ENCODE data around the gene ELANE.

The ELANE gene

DNA sequence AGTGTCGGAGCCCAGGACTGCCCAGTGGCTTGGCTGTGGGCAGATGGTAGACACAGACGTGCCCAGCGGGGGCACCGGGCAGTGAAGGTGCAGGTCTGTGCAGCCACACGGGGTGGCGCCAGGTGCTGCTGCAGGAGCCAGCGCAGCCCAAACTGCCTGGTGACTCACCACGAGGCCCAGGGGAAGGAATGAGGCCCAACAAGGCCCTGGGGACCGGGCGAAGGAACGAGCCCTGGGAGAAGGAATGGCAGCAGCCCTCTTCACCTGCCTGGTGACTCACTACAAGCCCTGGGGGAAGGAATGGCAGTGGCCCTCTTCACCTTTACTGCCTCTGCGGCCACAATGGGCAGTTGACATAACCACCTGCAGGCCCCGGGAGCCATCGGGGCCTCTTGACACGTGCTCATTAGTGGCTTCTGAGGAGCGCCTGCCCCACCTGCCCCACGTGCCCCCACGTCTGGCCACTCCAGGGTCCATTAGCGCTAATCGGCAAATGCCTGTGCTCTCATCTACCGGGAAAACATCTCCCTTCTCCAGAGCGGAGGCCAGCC is 31.6 kb downstream of the ELANE start:
- H3K27me3 ChIP-seq (ENCODE audit: insufficient read depth, poor library complexity, severe bottlenecking) = no peaks in the 10 kb centered on the region
- no peak overlapping the region for H3K4me3 ChIP-seq (replicated peaks; ENCODE audit: insufficient read depth, low read length)
- no peak overlapping the region for H3K27ac ChIP-seq (replicated peaks)
- no peak for DNase-seq (ENCODE audit: low read depth in 1 of 2, low spot score in 1 of 2)
- no peak for TF ChIP-seq SPI1 (IDR thresholded peaks at IDR 0.05; ENCODE audit: borderline replicate concordance, low read depth)
- no peak for TF ChIP-seq GABPA (IDR thresholded peaks at IDR 0.05; ENCODE audit: low read depth)
- TF ChIP-seq, protein P1, sequence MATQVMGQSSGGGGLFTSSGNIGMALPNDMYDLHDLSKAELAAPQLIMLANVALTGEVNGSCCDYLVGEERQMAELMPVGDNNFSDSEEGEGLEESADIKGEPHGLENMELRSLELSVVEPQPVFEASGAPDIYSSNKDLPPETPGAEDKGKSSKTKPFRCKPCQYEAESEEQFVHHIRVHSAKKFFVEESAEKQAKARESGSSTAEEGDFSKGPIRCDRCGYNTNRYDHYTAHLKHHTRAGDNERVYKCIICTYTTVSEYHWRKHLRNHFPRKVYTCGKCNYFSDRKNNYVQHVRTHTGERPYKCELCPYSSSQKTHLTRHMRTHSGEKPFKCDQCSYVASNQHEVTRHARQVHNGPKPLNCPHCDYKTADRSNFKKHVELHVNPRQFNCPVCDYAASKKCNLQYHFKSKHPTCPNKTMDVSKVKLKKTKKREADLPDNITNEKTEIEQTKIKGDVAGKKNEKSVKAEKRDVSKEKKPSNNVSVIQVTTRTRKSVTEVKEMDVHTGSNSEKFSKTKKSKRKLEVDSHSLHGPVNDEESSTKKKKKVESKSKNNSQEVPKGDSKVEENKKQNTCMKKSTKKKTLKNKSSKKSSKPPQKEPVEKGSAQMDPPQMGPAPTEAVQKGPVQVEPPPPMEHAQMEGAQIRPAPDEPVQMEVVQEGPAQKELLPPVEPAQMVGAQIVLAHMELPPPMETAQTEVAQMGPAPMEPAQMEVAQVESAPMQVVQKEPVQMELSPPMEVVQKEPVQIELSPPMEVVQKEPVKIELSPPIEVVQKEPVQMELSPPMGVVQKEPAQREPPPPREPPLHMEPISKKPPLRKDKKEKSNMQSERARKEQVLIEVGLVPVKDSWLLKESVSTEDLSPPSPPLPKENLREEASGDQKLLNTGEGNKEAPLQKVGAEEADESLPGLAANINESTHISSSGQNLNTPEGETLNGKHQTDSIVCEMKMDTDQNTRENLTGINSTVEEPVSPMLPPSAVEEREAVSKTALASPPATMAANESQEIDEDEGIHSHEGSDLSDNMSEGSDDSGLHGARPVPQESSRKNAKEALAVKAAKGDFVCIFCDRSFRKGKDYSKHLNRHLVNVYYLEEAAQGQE (IDR thresholded peaks at IDR 0.05; ENCODE audit: insufficient replicate concordance, low read depth) = no peak
- TF ChIP-seq POLR2AphosphoS5 (IDR thresholded peaks at IDR 0.05; ENCODE audit: low read depth) = no peak
- TF ChIP-seq, protein P2, sequence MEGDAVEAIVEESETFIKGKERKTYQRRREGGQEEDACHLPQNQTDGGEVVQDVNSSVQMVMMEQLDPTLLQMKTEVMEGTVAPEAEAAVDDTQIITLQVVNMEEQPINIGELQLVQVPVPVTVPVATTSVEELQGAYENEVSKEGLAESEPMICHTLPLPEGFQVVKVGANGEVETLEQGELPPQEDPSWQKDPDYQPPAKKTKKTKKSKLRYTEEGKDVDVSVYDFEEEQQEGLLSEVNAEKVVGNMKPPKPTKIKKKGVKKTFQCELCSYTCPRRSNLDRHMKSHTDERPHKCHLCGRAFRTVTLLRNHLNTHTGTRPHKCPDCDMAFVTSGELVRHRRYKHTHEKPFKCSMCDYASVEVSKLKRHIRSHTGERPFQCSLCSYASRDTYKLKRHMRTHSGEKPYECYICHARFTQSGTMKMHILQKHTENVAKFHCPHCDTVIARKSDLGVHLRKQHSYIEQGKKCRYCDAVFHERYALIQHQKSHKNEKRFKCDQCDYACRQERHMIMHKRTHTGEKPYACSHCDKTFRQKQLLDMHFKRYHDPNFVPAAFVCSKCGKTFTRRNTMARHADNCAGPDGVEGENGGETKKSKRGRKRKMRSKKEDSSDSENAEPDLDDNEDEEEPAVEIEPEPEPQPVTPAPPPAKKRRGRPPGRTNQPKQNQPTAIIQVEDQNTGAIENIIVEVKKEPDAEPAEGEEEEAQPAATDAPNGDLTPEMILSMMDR (IDR thresholded peaks at IDR 0.05; ENCODE audit: insufficient read depth, low read length) = no peak

DNA sequence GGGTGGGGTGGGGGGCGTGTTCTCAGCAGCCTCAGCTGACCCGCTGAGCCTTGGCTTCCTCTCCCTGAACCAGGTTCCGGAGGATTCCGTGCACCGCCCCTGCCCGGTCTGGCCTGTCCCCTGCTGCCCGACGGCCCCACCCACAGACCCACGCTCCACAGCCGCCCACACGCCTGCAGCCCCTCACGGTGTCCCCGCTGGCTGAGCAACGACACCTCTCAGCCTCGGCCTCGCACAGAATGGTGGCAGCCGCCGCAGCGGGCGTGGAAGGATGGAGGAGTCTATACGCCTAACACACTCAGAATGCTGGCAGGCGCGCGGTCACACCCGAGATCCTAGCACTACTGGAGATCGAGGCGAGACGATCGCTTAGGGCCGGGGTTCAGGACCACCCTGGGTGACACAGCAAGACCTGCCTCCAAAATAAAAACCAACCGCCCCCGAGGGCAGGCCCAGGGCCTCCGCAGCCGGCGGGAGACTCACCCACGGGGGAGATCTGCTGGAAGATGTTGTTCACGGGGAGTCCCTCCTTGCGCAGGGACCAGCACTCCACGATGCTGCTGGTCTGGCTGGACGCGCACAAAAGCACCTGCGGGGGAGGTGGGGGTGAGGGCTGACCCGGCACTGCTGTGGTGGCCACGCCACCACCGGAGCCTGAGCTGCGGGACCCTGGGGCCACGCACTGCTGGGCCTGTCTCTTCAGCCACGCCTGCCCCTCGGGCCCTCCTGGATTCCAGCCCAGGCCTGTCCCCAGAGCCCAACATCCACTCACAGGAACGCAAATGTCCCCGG is 32.5 kb downstream of the ELANE start:
- Histone ChIP-seq H3K27ac (replicated peaks) (no peak overlapping the region), H3K4me3 (replicated peaks; ENCODE audit: insufficient read depth, low read length) (no peak overlapping the region), H3K27me3 (ENCODE audit: insufficient read depth, poor library complexity, severe bottlenecking) (no peaks in the 10 kb centered on the region)
- no peak for DNase-seq (ENCODE audit: low read depth in 1 of 2, low spot score in 1 of 2)
- TF ChIP-seq SPI1 (IDR thresholded peaks at IDR 0.05; ENCODE audit: borderline replicate concordance, low read depth) = no peak
- TF ChIP-seq POLR2AphosphoS5 (IDR thresholded peaks at IDR 0.05; ENCODE audit: low read depth) = no peak
- TF ChIP-seq, protein P2 (IDR thresholded peaks at IDR 0.05; ENCODE audit: insufficient read depth, low read length) = no peak
- TF ChIP-seq, protein P1 (IDR thresholded peaks at IDR 0.05; ENCODE audit: insufficient replicate concordance, low read depth) = no peak
- no peak for TF ChIP-seq GABPA (IDR thresholded peaks at IDR 0.05; ENCODE audit: low read depth)

DNA sequence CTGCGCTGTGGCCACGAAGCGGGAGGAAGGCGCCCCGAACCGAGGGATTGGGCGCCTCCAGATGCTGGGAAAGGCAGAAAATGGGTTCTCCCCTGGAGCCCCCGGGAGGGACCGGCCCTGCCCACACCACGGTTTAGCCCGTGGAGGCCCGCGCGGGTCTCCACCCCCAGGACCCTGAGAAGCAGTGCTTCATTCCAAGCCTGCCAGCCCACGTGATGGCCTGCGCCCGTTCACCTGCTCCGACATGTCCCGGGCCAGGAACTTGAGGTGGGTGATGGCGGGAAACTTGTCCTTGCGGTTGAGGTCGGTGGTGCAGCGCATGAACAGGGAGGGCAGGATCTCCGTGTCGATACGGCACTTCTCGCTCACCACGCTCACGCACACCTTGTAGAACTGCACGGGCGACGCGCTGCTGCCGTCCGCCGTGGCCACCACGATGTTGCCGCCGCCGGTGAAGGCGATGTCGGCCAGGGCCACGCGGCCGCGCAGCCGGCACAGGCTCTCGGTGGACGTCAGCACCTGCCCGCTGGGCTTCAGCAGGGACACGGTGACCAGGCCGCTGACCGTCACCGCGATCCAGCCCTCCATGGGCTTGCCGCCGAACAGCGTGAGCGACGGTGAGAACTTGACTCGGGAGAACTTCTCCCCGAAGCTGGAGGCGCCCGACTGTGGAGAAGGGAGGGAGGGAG is 33.6 kb downstream of the ELANE start:
- H3K4me3 ChIP-seq (replicated peaks; ENCODE audit: insufficient read depth, low read length) = no peak overlapping the region
- no peak for DNase-seq (ENCODE audit: low read depth in 1 of 2, low spot score in 1 of 2)
- no peaks in the 10 kb centered on the region for H3K27me3 ChIP-seq (ENCODE audit: insufficient read depth, poor library complexity, severe bottlenecking)
- no peak overlapping the region for H3K27ac ChIP-seq (replicated peaks)
- no peak for TF ChIP-seq SPI1 (IDR thresholded peaks at IDR 0.05; ENCODE audit: borderline replicate concordance, low read depth)
- TF ChIP-seq, protein P1 (IDR thresholded peaks at IDR 0.05; ENCODE audit: insufficient replicate concordance, low read depth) = no peak
- TF ChIP-seq POLR2AphosphoS5 (IDR thresholded peaks at IDR 0.05; ENCODE audit: low read depth) = no peak
- TF ChIP-seq GABPA (IDR thresholded peaks at IDR 0.05; ENCODE audit: low read depth) = no peak
- TF ChIP-seq, protein P2 (IDR thresholded peaks at IDR 0.05; ENCODE audit: insufficient read depth, low read length) = no peak
